Psoas muscle (tissue), 8 donors: ENCODE results near the gene SUCLG1. TPM values are rescaled to one million over a fixed set of nuclear protein-coding genes. Genes with fewer than 3 reads are reported as not detected.

ENCODE experiments used
- ATAC-seq, 4 donors: fragments of 200-7000 bp; cut with Tn5 transposase; one replicate each; pipeline ENCODE4 v1.9.1; 2020; ENCODE audit warnings: moderate library complexity in 3 of 4, mild to moderate bottlenecking in 2 of 4
- DNase-seq, 2 donors: peaks; one replicate each; pipeline ENCODE4 v3.0.0-alpha.2; 2020
- H3K27ac ChIP-seq: fragments of 200-600 bp; one replicate; pipeline ENCODE4 v1.8.0; 2022
- H3K27me3 ChIP-seq, 3 donors: fragments of 200-600 bp in 1 of 3; one replicate each; pipeline versions ENCODE4 v1.6.1 to v1.8.0; 2013 to 2022; ENCODE audit warnings: low read length in 2 of 3, mild to moderate bottlenecking in 2 of 3, moderate library complexity in 1 of 3; ENCODE audit not compliant: insufficient read depth in 3 of 3
- H3K36me3 ChIP-seq, 2 donors: fragments of 200-600 bp in 1 of 2; one replicate each; pipeline versions ENCODE4 v1.6.1 to v1.8.0; 2013 to 2022; ENCODE audit warnings: low read depth in 1 of 2, mild to moderate bottlenecking in 1 of 2, moderate library complexity in 1 of 2; ENCODE audit not compliant: insufficient read depth in 1 of 2
- H3K4me1 ChIP-seq: fragments of 200-600 bp; one replicate; pipeline ENCODE4 v1.8.0; 2022
- H3K4me3 ChIP-seq: fragments of 200-600 bp; one replicate; pipeline ENCODE4 v1.8.0; 2022; ENCODE audit warnings: mild to moderate bottlenecking
- H3K9me3 ChIP-seq: fragments of 200-600 bp; one replicate; pipeline ENCODE4 v1.8.0; 2022
- WGBS, 3 donors: extraction: QIAGEN DNeasy Blood & Tissue Kit; methylation state at CpG; one replicate each; pipeline versions ENCODE4 v1.1.6 to v1.1.7; 2013; 5-methylcytosine and 5-hydroxymethylcytosine counted together
- intact Hi-C, 2 donors: fragments of 100-400 bp; cut with DNase I; formaldehyde crosslinking; loops; one replicate each; pipeline versions ENCODE4 v1.11.0 to v1.14.2; 2022
- polyA plus RNA-seq, 3 donors: library from polyadenylated mRNA; stranded (reverse); fragments of 200-250 nt; gene quantifications; one replicate each; pipeline ENCODE4 v1.2.3, GENCODE V29; 2013
- total RNA-seq, 4 donors: library from RNA; stranded (reverse); fragmentation: NEBNext Ultra II Directional in 2 of 4; extraction: Animal tissue kit (Norgen Biotek cat#: 25700) in 2 of 4; gene quantifications; one replicate each; pipeline versions ENCODE4 v1.2.1 to v1.2.4, GENCODE V29; 2021 to 2023
- TF ChIP-seq, protein P1 (sequence below): fragments of 200-600 bp; IDR thresholded peaks from one replicate; pipeline ENCODE4 v1.8.0; 2022; ENCODE audit warnings: antibody characterized with exemption
- donor health status: healthy with polysubstance abuse.
- donor health status: DM: no; HTN: no; CAD: no; lungs with moderate emphysema.
- donor health status: Bipolar disorder and iron deficiency.
- donor health status: healthy.
- donor health status: DM: yes; HTN: yes; CAD: no.
- donor health status: DM: no; HTN: no; CAD: no.
- donor health status: DM: no; HTN: no; CAD: no.
- donor health status: DM: yes; HTN: yes; CAD: no.

Gene SUCLG1
- total and polyA plus RNA-seq, 7 donors: 112 to 184 (median 164) TPM

GRCh38 chr2:84495539-84496146, 36.6 kb upstream of the SUCLG1 start:
- Histone ChIP-seq H3K4me1 (no peaks in the 10 kb centered on the region), H3K9me3 (no peaks in the 10 kb centered on the region), H3K4me3 (no peak overlapping the region), H3K27me3 (no peaks in the 10 kb centered on the region), H3K27ac (no peak overlapping the region), H3K36me3 (no peaks in the 10 kb centered on the region)
- intact Hi-C loops: loop anchor here (2.0 to 10.0 kb wide), 5 partner anchors 139 to 799 kb away; partner anchors contain the start of gene TRABD2A (in 1 of the 2)
- 7 to 13% (median 10%) methylated on average over 8 of the region's 8 CpGs for WGBS, 3 donors
- TF ChIP-seq, protein P1, sequence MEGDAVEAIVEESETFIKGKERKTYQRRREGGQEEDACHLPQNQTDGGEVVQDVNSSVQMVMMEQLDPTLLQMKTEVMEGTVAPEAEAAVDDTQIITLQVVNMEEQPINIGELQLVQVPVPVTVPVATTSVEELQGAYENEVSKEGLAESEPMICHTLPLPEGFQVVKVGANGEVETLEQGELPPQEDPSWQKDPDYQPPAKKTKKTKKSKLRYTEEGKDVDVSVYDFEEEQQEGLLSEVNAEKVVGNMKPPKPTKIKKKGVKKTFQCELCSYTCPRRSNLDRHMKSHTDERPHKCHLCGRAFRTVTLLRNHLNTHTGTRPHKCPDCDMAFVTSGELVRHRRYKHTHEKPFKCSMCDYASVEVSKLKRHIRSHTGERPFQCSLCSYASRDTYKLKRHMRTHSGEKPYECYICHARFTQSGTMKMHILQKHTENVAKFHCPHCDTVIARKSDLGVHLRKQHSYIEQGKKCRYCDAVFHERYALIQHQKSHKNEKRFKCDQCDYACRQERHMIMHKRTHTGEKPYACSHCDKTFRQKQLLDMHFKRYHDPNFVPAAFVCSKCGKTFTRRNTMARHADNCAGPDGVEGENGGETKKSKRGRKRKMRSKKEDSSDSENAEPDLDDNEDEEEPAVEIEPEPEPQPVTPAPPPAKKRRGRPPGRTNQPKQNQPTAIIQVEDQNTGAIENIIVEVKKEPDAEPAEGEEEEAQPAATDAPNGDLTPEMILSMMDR: peak; percentile 71
- DNase-seq (no peak), ATAC-seq (peak; percentile 48 to 74 (median 67))

GRCh38 chr2:84494070-84494469, 35.0 kb upstream of the SUCLG1 start:
- intact Hi-C loops: loop anchor here in 1 of 2 donors (2.0 to 10.0 kb wide), 3 partner anchors 141 to 801 kb away; no protein-coding TSS in a partner anchor
- Histone ChIP-seq H3K4me1 (no peaks in the 10 kb centered on the region), H3K36me3 (no peaks in the 10 kb centered on the region), H3K9me3 (no peaks in the 10 kb centered on the region), H3K27ac (no peak overlapping the region), H3K4me3 (no peak overlapping the region), H3K27me3 (no peaks in the 10 kb centered on the region)
- TF ChIP-seq, protein P1: no peak
- ATAC-seq (no peak), DNase-seq (no peak)
- 58 to 67% (median 58%) methylated on average over 4 of the region's 4 CpGs for WGBS, 3 donors

GRCh38 chr2:84493514-84493913, 34.4 kb upstream of the SUCLG1 start:
- intact Hi-C loops: loop anchor here in 1 of 2 donors (10.0 kb wide), 2 partner anchors 141 to 801 kb away; no protein-coding TSS in a partner anchor
- Histone ChIP-seq H3K27me3 (no peaks in the 10 kb centered on the region), H3K4me1 (no peaks in the 10 kb centered on the region), H3K9me3 (no peaks in the 10 kb centered on the region), H3K27ac (no peak overlapping the region), H3K4me3 (no peak overlapping the region), H3K36me3 (no peaks in the 10 kb centered on the region)
- no peak for ATAC-seq
- DNase-seq: no peak
- WGBS, 3 donors: 60 to 63% (median 63%) methylated on average over 5 of the region's 5 CpGs
- TF ChIP-seq, protein P1: no peak

DNA sequence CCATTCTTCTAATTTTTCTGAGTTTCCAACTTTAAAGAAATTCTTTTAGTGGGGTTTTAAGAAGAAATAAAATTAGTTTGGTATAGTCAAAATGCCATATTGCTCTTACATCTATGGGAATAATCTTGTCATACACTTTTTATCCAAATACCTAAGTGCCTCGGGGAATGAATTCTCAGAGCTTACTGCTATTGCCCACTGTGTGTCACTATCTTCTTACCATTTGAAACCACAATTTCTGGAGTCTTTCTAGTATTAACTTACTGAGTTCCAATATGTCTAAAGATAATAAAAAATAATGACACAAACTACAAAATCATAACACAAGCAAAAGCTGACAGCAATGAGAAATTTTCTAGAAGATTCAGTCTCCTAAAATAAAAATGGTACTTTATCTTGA, 33.5 kb upstream of the SUCLG1 start:
- intact Hi-C loops: loop anchor here in 1 of 2 donors (10.0 kb wide), 2 partner anchors 142 to 802 kb away; no protein-coding TSS in a partner anchor
- H3K36me3 ChIP-seq: no peaks in the 10 kb centered on the region
- no peak for DNase-seq
- WGBS, 3 donors: 55 to 72% (median 68%) methylated on average over 1 of the region's 1 CpG
- TF ChIP-seq, protein P1: no peak
- no peaks in the 10 kb centered on the region for H3K9me3 ChIP-seq
- no peak for ATAC-seq
- H3K4me3 ChIP-seq: no peak overlapping the region
- H3K4me1 ChIP-seq: no peaks in the 10 kb centered on the region
- H3K27me3 ChIP-seq: no peaks in the 10 kb centered on the region
- no peak overlapping the region for H3K27ac ChIP-seq
